Measurements from ENCODE around the gene CLDN7.

The CLDN7 gene

GRCh38 chr17:7262192-7262934, at the start of gene CLDN7:
Gene CLDN7 (minus strand): TSS chr17:7262478. CDS start chr17:7262043, 435 bp downstream.
- DNase-seq: no peak

GRCh38 chr17:7311110-7311705, 48.9 kb upstream of the CLDN7 start:
- DNase-seq: no peak

GRCh38 chr17:7309628-7310027, 47.4 kb upstream of the CLDN7 start:
- peak in 1 of 2 experiments; percentile 28 for DNase-seq

- DNase-seq: peak; percentile 85 to 86
These were observed 46.6 kb upstream of the CLDN7 start for GRCh38 chr17:7308625-7309433.

- peak; percentile 58 to 62 for DNase-seq
These were observed 45.7 kb upstream of the CLDN7 start for GRCh38 chr17:7307686-7308624.

GRCh38 chr17:7306911-7307685, 44.8 kb upstream of the CLDN7 start, which contains the start of gene EIF5A:
Gene EIF5A (plus strand): TSS chr17:7307628. CDS start chr17:7309636, 2,008 bp downstream.
- DNase-seq: peak; percentile 100

- no peak for DNase-seq
These were observed 41.9 kb upstream of the CLDN7 start for GRCh38 chr17:7304179-7304578.

- DNase-seq: peak; percentile 81 to 86
These were observed 34.0 kb upstream of the CLDN7 start for GRCh38 chr17:7296189-7296861.

- peak in 1 of 2 experiments; percentile 27 for DNase-seq
These were observed 33.2 kb upstream of the CLDN7 start for GRCh38 chr17:7295230-7296180.

- DNase-seq: peak; percentile 81 to 87
These were observed 32.4 kb upstream of the CLDN7 start, which contains the start of gene YBX2 for GRCh38 chr17:7294614-7295153. Gene YBX2 (minus strand): TSS chr17:7294639. CDS start chr17:7294500, 139 bp downstream.

- DNase-seq: peak; percentile 29 to 47
These were observed 31.7 kb upstream of the CLDN7 start for GRCh38 chr17:7293816-7294613.

- DNase-seq: no peak
These were observed 30.9 kb upstream of the CLDN7 start for GRCh38 chr17:7293159-7293558.

GRCh38 chr17:7292729-7293128, 30.5 kb upstream of the CLDN7 start:
- no peak for DNase-seq

GRCh38 chr17:7292194-7292593, 29.9 kb upstream of the CLDN7 start:
- no peak for DNase-seq

- DNase-seq: no peak
These were observed 28.4 kb upstream of the CLDN7 start for GRCh38 chr17:7290685-7291084.

- no peak for DNase-seq
These were observed 27.9 kb upstream of the CLDN7 start for GRCh38 chr17:7290166-7290565.

GRCh38 chr17:7289256-7290032, 27.2 kb upstream of the CLDN7 start:
- no peak for DNase-seq

GRCh38 chr17:7285679-7286078, 23.4 kb upstream of the CLDN7 start:
- DNase-seq: no peak

Data from activated T-cell treated with anti-CD3 and anti-CD28 coated beads, Interleukin-2, amount 50 U/mL, for 48 hours (primary cell).